Islet precursor cell (in vitro differentiated cells): ENCODE data around the gene CELSR1.

Experiments used
- DNase-seq: peaks from one replicate; pipeline ENCODE4 v3.0.0-alpha.2; 2018

The CELSR1 gene

GRCh38 chr22:46537225-46537945 lies at the start of gene CELSR1:
CELSR1 (minus strand) TSS chr22:46537620; CDS start chr22:46537170, 450 bp downstream.
- peak; percentile 84 for DNase-seq

GRCh38 chr22:46587061-46587460 lies 49.6 kb upstream of the CELSR1 start:
- no peak for DNase-seq

GRCh38 chr22:46586531-46587011 lies 49.2 kb upstream of the CELSR1 start:
- no peak for DNase-seq

GRCh38 chr22:46586123-46586519 lies 48.7 kb upstream of the CELSR1 start:
- no peak for DNase-seq

GRCh38 chr22:46585340-46586122 lies 48.1 kb upstream of the CELSR1 start:
- DNase-seq: no peak

GRCh38 chr22:46584081-46584921 lies 46.9 kb upstream of the CELSR1 start:
- DNase-seq: no peak

- no peak for DNase-seq
Observed at GRCh38 chr22:46583571-46583970, 46.2 kb upstream of the CELSR1 start.

- DNase-seq: no peak
Observed at GRCh38 chr22:46582281-46582933, 45.0 kb upstream of the CELSR1 start.

- no peak for DNase-seq
Observed at GRCh38 chr22:46581538-46582244, 44.3 kb upstream of the CELSR1 start.

- no peak for DNase-seq
Observed at GRCh38 chr22:46580940-46581537, 43.6 kb upstream of the CELSR1 start.

- DNase-seq: no peak
Observed at GRCh38 chr22:46579751-46580449, 42.5 kb upstream of the CELSR1 start.

- DNase-seq: peak; percentile 87
Observed at GRCh38 chr22:46578824-46579561, 41.6 kb upstream of the CELSR1 start.

GRCh38 chr22:46578251-46578823 lies 40.9 kb upstream of the CELSR1 start:
- DNase-seq: no peak

GRCh38 chr22:46577368-46578249 lies 40.2 kb upstream of the CELSR1 start:
- no peak for DNase-seq

GRCh38 chr22:46576556-46577367 lies 39.3 kb upstream of the CELSR1 start:
- no peak for DNase-seq

- DNase-seq: peak; percentile 85
Observed at GRCh38 chr22:46575911-46576555, 38.6 kb upstream of the CELSR1 start.
